Right lobe of liver (tissue), 6 donors: ENCODE data around the gene GIPC2. TPM values are rescaled to one million over a fixed set of nuclear protein-coding genes. Genes with fewer than 3 reads are reported as not detected.

Experiments used
- ATAC-seq, 4 donors: fragments of 200-7000 bp; cut with Tn5 transposase; one replicate each; pipeline ENCODE4 v1.9.1; 2020; ENCODE audit warnings: mild to moderate bottlenecking in 4 of 4, moderate library complexity in 4 of 4
- DNase-seq, 3 donors: peaks; one replicate each; pipeline ENCODE4 v3.0.0-alpha.2; 2020
- H3K27ac ChIP-seq, 3 donors: fragments of 200-600 bp; one replicate each; pipeline ENCODE4 v1.8.0; 2022
- H3K27me3 ChIP-seq, 2 donors: fragments of 200-600 bp; one replicate each; pipeline ENCODE4 v1.8.0; 2022
- H3K36me3 ChIP-seq, 4 donors: fragments of 200-600 bp; sonication (generic) in 1 of 4; one replicate each; pipeline versions ENCODE4 v1.5.1 to v1.8.0; 2017 to 2022; ENCODE audit warnings: control low read depth in 1 of 4
- H3K4me1 ChIP-seq, 4 donors: fragments of 200-600 bp; sonication (generic) in 1 of 4; one replicate each; pipeline versions ENCODE4 v1.5.1 to v1.8.0; 2017 to 2022; ENCODE audit warnings: control low read depth in 1 of 4
- H3K4me3 ChIP-seq, 3 donors: fragments of 200-600 bp; one replicate each; pipeline ENCODE4 v1.8.0; 2022
- H3K9me3 ChIP-seq, 4 donors: fragments of 200-600 bp; sonication (generic) in 1 of 4; one replicate each; pipeline versions ENCODE4 v1.5.1 to v1.8.0; 2017 to 2022; ENCODE audit warnings: control low read depth in 1 of 4
- POLR2A ChIP-seq: fragments of 450-650 bp; IDR thresholded peaks from one replicate; pipeline ENCODE4 v1.6.1; 2017; ENCODE audit warnings: antibody characterized with exemption, mild to moderate bottlenecking
- WGBS: methylation state at CpG from one replicate; pipeline ENCODE4 v1.1.6; 2018; ENCODE audit warnings: low coverage, low lambda C conversion rate; ENCODE audit not compliant: insufficient coverage; ENCODE audit errors: missing lambda C conversion rate; 5-methylcytosine and 5-hydroxymethylcytosine counted together
- intact Hi-C, 2 donors: fragments of 100-400 bp; cut with DNase I; formaldehyde crosslinking; loops; one replicate each; pipeline versions ENCODE4 v1.11.2 to v1.14.1; 2022
- total RNA-seq, 6 experiments: library from RNA; depleted of rRNA in 2 of 6; stranded (reverse); fragments of >200 nt in 2 of 6; fragmentation: NEBNext Ultra II Directional in 3 of 6; extraction: Animal tissue kit (Norgen Biotek cat#: 25700) in 3 of 6; gene quantifications; one replicate each; pipeline versions ENCODE4 v1.1.0 to v1.2.4, GENCODE V29; 2016 to 2023
- TF ChIP-seq, protein P1 (sequence below), 4 donors: fragments of 200-600 bp in 3 of 4; fragments of 450-650 bp in 1 of 4; IDR thresholded peaks; one replicate each; pipeline versions ENCODE4 v1.5.1 to v1.8.0; 2016 to 2022; ENCODE audit warnings: antibody characterized with exemption in 4 of 4, mild to moderate bottlenecking in 2 of 4
- donor health status: DM: no; HTN: yes; CAD: no.
- donor health status: DM: no; HTN: no; CAD: no.
- donor health status: DM: no; HTN: no; CAD: no.
- donor health status: DM: no; HTN: yes; CAD: no.
- donor health status: DM: no; HTN: yes; CAD: no.

Gene GIPC2
- total RNA-seq, 6 experiments from 2014 or later, result 4.7 to 9.8 (median 7.0) TPM

DNA sequence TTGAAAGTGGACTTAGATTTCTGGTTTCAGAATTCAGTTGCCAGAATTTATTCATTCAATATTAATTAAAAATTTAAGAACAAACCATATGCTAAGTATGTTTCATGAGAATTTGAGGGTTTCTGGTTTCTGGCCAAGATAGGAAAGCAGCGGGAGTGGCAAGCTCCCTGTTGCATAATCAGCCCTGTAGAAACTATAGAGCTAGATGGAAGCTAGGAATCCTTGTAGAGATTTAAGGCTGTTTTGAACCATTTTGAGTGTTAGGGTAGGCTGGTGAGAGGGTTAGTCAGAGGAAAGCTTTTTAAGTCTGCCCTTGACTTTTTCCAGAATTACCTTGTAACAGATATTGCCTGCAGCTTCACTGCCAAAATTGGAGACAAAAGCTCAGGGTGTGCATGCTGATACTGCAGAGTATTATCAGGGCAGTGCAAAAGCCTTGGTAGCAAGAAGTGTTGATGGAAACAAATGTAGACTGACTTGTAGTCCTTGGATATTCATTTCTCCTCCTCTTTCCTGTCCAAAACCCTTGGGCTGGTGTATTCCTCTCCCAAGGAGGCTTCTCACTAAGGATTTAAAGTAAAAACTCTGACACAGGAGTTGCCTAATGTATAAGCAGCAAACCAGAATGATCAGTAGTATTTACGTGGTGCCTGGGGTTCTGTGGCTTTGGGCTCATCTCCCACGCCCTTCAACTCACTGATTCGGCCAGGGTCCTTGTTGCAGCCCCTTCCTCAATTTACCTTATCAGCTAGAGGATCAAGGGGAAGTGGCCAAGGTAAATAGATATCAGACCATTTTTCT lies 12.6 kb upstream of the GIPC2 start:
- no peak for TF ChIP-seq POLR2A
- TF ChIP-seq, protein P1, sequence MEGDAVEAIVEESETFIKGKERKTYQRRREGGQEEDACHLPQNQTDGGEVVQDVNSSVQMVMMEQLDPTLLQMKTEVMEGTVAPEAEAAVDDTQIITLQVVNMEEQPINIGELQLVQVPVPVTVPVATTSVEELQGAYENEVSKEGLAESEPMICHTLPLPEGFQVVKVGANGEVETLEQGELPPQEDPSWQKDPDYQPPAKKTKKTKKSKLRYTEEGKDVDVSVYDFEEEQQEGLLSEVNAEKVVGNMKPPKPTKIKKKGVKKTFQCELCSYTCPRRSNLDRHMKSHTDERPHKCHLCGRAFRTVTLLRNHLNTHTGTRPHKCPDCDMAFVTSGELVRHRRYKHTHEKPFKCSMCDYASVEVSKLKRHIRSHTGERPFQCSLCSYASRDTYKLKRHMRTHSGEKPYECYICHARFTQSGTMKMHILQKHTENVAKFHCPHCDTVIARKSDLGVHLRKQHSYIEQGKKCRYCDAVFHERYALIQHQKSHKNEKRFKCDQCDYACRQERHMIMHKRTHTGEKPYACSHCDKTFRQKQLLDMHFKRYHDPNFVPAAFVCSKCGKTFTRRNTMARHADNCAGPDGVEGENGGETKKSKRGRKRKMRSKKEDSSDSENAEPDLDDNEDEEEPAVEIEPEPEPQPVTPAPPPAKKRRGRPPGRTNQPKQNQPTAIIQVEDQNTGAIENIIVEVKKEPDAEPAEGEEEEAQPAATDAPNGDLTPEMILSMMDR (IDR thresholded peaks at IDR 0.05), result no peak
- intact Hi-C loops, result no loop called here
- H3K9me3 ChIP-seq, result no peaks in the 10 kb centered on the region
- no peak for DNase-seq
- H3K27ac ChIP-seq, result no peak overlapping the region
- H3K4me1 ChIP-seq, result no peaks in the 10 kb centered on the region
- no peaks in the 10 kb centered on the region for H3K36me3 ChIP-seq
- H3K4me3 ChIP-seq, result no peak overlapping the region
- WGBS, result 64% methylated on average over 4 of the region's 4 CpGs
- H3K27me3 ChIP-seq, result no peaks in the 10 kb centered on the region
- ATAC-seq, result no peak

- ATAC-seq (no peak), DNase-seq (no peak)
- Histone ChIP-seq H3K4me1 (no peaks in the 10 kb centered on the region), H3K4me3 (no peak overlapping the region), H3K27ac (no peak overlapping the region), H3K27me3 (no peaks in the 10 kb centered on the region), H3K9me3 (no peaks in the 10 kb centered on the region), H3K36me3 (no peaks in the 10 kb centered on the region)
- intact Hi-C loops, result no loop called here
- TF ChIP-seq POLR2A, result no peak
- TF ChIP-seq, protein P1 (IDR thresholded peaks at IDR 0.05), result no peak
- WGBS, result 94% methylated on average over 2 of the region's 3 CpGs
These were observed 12.0 kb upstream of the GIPC2 start for GRCh38 chr1:78033797-78034172.

- Histone ChIP-seq H3K4me1 (no peaks in the 10 kb centered on the region), H3K27me3 (no peaks in the 10 kb centered on the region), H3K36me3 (no peaks in the 10 kb centered on the region), H3K9me3 (no peaks in the 10 kb centered on the region), H3K27ac (no peak overlapping the region), H3K4me3 (no peak overlapping the region)
- DNase-seq, result no peak
- no peak for TF ChIP-seq POLR2A
- TF ChIP-seq, protein P1 (IDR thresholded peaks at IDR 0.05), result no peak
- intact Hi-C loops, result no loop called here
- WGBS, result 83% methylated on average over 2 of the region's 2 CpGs
- ATAC-seq, result no peak
These were observed 10.6 kb upstream of the GIPC2 start for GRCh38 chr1:78035121-78035520.

DNA sequence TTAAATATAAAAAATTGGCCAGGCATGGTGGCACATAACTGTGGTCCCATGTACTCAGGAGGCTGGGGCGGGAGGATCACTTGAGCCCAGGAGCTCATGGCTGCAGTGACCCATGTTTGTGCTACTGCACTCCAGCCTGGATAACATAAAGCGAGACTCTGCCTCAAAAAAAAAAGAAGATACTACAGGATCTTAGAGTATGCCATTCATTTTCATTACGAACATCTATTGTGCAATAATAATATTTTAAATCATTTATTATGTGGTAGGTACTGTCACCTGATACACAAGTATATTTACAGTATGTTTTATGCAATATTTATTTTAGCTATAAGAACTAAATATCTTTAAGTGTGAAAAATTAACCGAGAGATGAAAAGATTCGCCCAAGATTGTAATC lies 9.3 kb upstream of the GIPC2 start:
- ATAC-seq (no peak), DNase-seq (no peak)
- TF ChIP-seq, protein P1 (IDR thresholded peaks at IDR 0.05), result no peak
- TF ChIP-seq POLR2A, result no peak
- Histone ChIP-seq H3K36me3 (no peaks in the 10 kb centered on the region), H3K4me3 (no peak overlapping the region), H3K9me3 (no peaks in the 10 kb centered on the region), H3K4me1 (no peaks in the 10 kb centered on the region), H3K27me3 (no peaks in the 10 kb centered on the region), H3K27ac (no peak overlapping the region)
- 77% methylated on average over 5 of the region's 5 CpGs for WGBS
- intact Hi-C loops, result no loop called here
